HG02981 (cell line): ENCODE measurements around the gene THADA.

Source experiments
- ATAC-seq: cut with Tn5 transposase; IDR thresholded peaks from one replicate; pipeline ENCODE4 v1.9.1; 2021; ENCODE audit warnings: mild to moderate bottlenecking, moderate library complexity; ENCODE audit not compliant: unreplicated experiment

Gene THADA

DNA sequence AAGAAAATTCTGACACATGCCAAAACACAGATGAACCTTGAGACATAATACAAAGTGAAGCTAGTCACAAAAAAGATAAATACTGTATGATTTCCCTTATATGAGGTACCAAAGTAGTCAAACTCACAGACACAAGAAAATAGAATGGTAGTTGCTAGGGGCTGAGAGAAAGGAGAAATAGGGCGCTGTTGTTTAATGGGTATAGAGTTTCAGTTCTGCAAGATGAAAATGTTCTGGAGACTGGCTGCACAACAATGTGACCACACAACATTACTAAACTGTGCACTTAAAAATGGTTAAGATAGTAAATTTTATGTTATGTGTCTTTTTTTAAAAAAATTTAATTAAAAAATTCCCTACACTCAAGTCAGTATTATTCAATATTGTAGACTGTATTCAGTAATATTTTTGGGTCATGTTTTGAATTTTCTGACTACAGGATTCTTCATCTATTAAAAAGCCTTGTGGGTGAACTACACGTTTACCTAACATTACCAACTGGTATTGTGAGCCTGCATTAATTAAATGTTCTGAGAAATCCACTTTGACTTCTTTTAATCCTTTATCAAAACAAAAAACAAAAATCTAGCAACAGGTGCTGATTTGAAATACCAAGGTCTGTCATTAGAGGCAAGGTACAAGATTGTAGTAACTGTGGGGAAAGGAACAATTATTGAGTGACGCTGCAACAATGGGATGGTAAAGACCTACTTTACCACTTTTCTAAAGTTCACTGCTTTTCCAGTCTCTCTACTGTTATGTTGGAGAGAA, 228.6 kb downstream of the THADA start:
- ATAC-seq = no peak

DNA sequence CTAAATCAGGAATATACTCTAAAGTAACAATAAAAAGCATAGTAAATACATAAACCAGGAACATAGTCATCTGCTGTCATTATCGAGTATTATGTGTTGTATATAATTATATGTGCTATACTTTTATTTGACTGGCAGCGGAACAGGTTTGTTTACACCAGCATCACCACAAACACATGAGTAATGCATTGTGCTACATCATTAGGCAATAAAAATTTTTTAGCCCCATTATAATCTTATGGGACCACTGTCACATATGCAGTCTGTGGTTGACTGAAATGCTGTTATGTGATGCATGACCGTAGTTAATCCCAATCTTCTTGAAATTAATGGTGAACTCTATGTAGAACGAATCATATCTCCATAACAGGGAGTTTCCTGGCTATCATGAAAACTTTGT, 232.7 kb downstream of the THADA start:
- ATAC-seq = no peak

GRCh38 chr2:43361286-43361685, 234.6 kb downstream of the THADA start:
- no peak for ATAC-seq

DNA sequence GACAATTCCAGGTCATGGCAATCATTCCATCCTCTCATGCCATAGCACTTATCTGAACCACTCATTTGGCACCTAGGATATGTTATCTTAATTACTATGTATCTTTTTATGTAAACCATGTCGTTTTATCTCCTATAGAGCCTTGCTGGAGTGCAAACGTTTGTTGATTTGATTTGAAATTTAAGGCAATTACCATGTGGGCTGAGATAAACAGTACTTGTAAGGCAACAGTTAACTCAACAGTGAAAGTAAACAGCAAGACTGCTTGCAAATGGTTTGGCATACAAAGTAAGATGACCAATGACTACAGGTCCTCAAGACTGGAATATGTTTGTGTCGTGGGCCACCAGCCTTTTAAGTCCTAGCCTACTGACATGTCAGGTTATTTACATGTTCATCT, 235.7 kb downstream of the THADA start:
- ATAC-seq = no peak

- no peak for ATAC-seq
Observed at GRCh38 chr2:43358410-43359201, 237.2 kb downstream of the THADA start.

DNA sequence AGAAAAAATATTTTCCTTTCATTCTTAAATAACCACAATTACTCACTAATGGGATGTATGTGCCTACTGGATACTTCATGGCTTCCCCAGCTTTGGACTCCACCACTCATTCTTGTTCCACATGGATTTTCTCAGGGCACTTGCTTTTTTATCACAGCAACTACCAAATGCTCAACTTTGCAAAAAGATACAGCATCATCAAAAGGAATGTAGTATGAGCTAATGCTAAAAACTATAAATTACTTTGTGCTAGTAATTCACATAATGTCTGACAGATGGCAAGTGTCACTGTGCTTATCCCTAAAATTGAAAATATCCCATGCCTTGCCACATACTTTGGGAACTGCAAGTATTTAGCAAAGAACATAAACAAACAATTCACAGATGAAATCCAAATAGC, 239.1 kb downstream of the THADA start:
- ATAC-seq = no peak

DNA sequence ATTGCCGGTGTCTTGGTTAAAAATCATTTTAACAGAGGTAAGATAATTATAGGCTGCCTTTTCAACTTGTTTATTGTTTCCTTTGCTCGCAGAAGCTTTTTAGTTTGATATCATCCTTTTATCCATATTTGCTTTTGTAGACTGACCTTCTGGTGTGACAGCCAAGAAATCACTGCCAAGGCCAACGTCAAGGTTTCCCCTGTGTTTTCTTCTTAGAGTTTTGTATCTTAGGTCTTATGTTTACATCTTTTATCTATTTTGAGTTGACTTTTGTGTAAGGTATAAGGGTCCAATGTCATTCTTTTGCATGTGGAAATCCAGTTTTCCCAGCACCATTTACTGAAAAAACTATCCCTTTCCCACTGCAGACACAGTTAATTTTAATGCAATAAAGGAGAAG, 240.4 kb downstream of the THADA start:
- ATAC-seq = no peak

GRCh38 chr2:43349904-43350303, 245.9 kb downstream of the THADA start:
- ATAC-seq = no peak

DNA sequence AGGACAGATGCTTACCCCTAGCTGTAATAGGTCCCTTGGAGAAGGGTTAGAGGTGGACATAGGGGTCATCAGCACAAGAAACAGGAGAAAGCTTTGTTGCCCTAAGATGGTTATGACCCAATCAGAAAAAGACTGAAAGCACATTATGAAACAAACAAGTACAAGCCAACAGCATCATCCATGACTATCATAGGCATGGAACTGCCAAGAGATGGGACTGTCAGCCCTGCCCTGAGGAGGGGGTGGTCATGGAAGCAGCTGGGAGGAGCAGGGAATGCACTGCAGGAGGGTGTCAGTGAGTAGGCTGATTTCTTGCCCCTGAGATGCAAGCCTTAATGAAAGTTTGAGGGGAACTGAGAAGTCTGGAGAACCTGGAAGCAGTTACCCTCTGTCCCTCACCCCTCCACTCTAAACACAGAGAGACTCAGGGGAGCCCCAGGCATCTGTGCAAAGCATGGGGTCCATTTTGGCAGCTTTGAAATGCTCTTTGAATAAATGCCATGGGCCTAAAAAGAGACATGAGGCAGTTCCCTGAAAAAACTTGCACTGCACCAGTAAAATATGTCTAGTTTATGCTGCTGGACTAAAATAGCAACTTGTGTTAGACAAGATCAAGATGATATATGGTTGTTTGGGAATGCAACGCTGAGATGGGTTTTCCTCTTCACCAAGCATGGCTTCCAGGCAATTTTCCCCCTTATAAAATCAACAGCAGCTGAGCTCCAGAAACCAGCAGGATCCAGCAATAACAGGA, 246.8 kb downstream of the THADA start:
- no peak for ATAC-seq

- ATAC-seq = no peak
Observed at GRCh38 chr2:43347746-43348145, 248.1 kb downstream of the THADA start.

DNA sequence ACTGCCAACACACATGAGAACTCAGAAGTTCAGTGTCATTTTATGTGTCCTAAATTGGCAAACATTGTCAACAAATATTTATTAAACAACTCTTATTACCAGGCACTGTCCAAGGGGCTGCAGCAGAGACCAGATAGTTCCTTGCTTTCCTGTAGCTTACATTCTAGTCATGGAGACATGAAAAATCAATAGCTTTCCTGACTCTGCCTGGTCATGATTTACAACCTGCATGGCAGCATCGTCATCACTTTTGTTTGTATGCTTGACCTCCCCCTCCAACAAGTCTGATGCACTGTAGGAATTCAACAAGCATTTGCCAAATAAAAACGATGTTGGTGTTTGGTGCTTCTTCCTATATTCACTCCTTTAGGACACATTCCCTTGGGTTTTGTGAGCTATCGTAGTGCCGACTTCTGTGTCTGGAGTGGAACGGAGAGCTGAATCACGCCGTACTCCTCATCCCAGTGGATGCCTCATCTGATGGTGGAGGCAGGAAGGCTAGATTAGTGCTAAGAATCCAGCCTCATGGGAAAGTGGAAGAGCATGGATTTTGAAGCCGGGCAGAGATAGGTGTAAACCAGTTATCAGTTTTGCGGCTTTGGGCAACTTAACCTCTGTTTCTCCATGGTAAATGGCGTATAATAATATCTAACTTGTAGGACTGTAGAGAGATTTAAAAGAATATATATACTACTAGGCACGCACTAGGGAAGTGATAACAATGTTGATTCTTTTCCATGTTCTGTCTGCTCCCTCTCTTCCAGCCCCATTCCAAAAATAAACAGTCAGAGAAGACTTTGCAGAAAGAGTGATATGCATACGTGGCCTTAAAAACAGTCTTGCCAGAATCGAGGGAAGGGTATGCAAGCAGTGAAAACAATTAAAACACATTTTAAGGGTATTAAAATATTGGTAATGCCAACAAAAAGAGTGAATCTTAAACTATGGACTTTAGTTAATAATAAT, 249.0 kb downstream of the THADA start:
- ATAC-seq = no peak

GRCh38 chr2:43345872-43346271, 250.0 kb downstream of the THADA start:
- no peak for ATAC-seq

DNA sequence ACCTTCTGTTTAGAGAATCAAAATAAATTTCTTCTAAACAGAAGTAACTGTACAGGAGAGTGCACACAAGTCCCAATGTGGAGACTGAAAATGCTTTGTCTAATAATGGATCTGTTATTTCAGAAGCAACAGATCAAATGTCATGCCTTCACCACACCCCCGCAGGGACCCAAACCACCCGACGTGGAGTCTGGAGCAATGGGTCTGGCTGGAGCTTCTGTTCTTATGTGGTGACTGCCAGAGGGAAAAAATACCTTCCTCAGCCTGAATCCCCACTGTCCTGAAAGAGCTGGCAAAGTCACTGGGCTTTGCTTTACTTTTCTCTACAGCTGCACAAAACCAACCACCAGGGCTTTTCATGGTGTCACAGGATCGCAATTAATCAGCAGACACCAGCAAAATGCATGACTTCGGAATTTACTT, 250.4 kb downstream of the THADA start:
- ATAC-seq = no peak

DNA sequence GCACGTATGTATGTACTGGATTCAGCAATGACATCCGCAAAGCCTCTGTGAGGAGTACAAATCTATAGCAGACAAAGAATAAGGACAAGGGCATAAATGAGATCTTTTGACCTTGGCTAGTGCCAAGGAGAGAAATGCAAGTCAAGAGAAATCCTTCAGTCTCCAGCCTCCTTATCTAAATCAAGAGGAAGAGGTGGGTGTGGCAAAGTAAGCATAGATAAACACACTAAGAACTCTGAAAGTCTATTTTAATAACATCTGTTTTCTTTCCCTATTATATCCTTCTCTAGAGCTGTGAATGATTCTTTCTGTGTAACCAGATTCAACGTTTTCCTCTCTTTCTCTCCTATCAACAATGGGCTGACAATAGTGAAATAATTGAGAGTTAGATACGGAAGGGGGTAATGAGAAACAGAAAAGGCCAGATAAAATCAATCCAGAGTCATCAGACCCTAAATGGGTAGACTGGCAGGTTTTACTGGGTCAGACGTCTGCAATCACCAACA, 250.9 kb downstream of the THADA start:
- no peak for ATAC-seq

DNA sequence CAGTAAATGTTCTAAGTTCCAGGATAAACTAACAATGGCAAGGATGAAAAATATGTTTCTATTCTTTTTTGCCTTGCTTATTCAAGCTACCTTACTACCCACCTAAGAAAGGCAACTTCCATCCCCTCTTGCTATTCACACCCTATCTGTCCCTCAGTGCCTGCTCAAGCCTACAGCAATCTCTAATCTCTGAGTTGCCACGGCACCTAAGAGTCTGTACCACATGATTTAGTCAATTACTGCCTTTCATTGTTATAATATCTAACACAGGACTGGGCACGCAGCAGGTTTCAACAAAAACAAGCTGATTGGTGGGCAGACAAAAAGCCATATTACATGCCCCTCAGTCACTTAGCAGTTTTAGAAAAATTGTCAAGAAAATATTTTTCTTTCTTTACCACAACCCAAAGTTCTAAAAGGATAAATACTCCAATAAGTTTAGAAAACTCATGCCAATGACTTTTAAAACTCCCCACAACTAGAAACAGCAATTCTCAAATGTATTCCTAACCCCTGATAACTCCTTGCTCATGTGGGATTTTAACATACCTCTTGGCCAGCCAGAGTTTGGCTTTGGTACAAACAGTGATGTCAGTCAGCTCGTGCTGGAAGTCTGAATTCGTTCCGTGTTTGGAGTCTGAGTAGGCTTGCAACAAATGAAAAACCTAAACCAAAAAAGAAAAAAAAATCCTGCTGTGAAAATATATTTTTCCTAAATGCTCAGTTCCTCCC, 252.1 kb downstream of the THADA start:
- ATAC-seq = no peak

- ATAC-seq = no peak
Observed at GRCh38 chr2:43341959-43342757, 253.7 kb downstream of the THADA start.

DNA sequence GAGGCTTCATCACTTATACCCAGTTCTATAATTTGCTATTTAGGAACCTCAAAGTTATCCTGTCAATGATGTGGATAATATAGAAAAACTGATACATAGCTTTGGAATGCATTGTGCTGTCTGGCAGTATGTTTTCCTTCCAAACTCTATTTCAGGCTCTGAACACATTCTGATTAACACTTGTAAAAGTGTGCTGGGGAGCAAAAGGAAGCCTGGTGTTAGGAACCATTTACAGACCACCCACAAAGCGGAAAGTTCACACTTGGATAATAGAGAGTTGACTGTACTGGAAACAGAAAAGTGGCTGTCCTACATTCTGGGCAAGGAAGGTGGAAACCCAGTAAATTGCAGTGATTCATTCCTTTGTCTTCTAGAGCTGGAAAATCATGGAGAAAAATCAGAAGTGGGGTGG, 254.9 kb downstream of the THADA start:
- ATAC-seq = no peak

GRCh38 chr2:43340066-43340465, 255.8 kb downstream of the THADA start:
- ATAC-seq = no peak

DNA sequence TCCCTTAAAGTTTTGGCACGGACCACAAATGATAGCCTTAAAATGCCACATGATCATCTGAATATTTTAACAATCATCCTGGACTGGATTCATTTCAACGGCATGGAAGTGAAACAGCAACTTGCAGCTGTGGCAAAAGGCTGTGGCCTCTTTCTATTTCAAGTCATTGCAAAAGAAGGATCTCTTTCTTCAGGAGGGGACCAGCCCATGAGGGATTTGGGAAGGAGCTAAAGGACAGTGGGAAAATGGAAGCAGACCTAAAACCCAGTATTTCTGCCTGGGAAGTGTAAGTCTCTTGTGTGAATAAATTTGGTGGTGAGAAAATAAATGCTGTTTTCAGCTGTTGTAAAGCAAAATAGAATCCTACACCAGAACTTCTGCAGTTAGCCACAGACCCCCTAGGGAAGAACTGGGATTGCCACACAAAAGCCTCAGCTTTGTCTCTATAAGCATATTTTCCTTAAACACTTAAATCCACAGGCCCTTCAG, 262.1 kb downstream of the THADA start:
- ATAC-seq = no peak
